Endothelial cell (in vitro differentiated cells): Measurements from ENCODE around the gene CAMK1D. TPM values are rescaled to one million over a fixed set of nuclear protein-coding genes. Genes with fewer than 3 reads are reported as not detected.
A peak's percentile ranks its signal among the peaks of the same experiment; 100 is the strongest.

Experiments used
- DNase-seq: peaks from one replicate; pipeline ENCODE4 v3.0.0; 2021; ENCODE audit warnings: low spot score
- H3K27ac Mint-ChIP-seq: one replicate; pipeline ENCODE4 v1.8.0; 2021; ENCODE audit warnings: mixed read lengths, inconsistent platforms; ENCODE audit not compliant: unreplicated experiment
- H3K27me3 Mint-ChIP-seq: one replicate; pipeline ENCODE4 v1.8.0; 2021; ENCODE audit warnings: mild to moderate bottlenecking, moderate library complexity, mixed read lengths, inconsistent platforms; ENCODE audit not compliant: unreplicated experiment
- H3K36me3 Mint-ChIP-seq: one replicate; pipeline ENCODE4 v1.8.0; 2021; ENCODE audit warnings: mild to moderate bottlenecking, low read depth, mixed read lengths, inconsistent platforms; ENCODE audit not compliant: unreplicated experiment
- H3K4me1 Mint-ChIP-seq: one replicate; pipeline ENCODE4 v1.8.0; 2021; ENCODE audit warnings: mild to moderate bottlenecking, mixed read lengths, inconsistent platforms; ENCODE audit not compliant: unreplicated experiment
- H3K4me3 Mint-ChIP-seq: one replicate; pipeline ENCODE4 v1.8.0; 2021; ENCODE audit warnings: mild to moderate bottlenecking, mixed read lengths, inconsistent platforms; ENCODE audit not compliant: unreplicated experiment
- H3K9me3 Mint-ChIP-seq: one replicate; pipeline ENCODE4 v1.8.0; 2021; ENCODE audit warnings: mixed read lengths, inconsistent platforms; ENCODE audit not compliant: unreplicated experiment
- total RNA-seq: library from RNA; stranded (reverse); fragmentation: NEBNext Ultra II Directional; extraction: Animal tissue kit (Norgen Biotek cat#: 25700); gene quantifications from one replicate; pipeline ENCODE4 v1.2.1, GENCODE V29; 2021; ENCODE audit not compliant: unreplicated experiment
- TF ChIP-seq, protein P1 (sequence below): fragments of 200-600 bp; sonication (generic); IDR thresholded peaks from one replicate; pipeline ENCODE4 v1.5.0; 2021; ENCODE audit warnings: antibody characterized with exemption; ENCODE audit not compliant: unreplicated experiment

The CAMK1D gene
- total RNA-seq, 1 donor from 2014 or later: 4.1 TPM

GRCh38 chr10:12703813-12704212, 354.5 kb downstream of the CAMK1D start:
- DNase-seq: no peak
- Mint-ChIP-seq H3K36me3 (no peaks in the 10 kb centered on the region), H3K27ac (no peak overlapping the region), H3K9me3 (peaks cover 4% of the 10 kb centered on the region), H3K27me3 (peaks cover 6% of the 10 kb centered on the region), H3K4me1 (peaks cover 23% of the 10 kb centered on the region), H3K4me3 (no peak overlapping the region)
- TF ChIP-seq, protein P1, sequence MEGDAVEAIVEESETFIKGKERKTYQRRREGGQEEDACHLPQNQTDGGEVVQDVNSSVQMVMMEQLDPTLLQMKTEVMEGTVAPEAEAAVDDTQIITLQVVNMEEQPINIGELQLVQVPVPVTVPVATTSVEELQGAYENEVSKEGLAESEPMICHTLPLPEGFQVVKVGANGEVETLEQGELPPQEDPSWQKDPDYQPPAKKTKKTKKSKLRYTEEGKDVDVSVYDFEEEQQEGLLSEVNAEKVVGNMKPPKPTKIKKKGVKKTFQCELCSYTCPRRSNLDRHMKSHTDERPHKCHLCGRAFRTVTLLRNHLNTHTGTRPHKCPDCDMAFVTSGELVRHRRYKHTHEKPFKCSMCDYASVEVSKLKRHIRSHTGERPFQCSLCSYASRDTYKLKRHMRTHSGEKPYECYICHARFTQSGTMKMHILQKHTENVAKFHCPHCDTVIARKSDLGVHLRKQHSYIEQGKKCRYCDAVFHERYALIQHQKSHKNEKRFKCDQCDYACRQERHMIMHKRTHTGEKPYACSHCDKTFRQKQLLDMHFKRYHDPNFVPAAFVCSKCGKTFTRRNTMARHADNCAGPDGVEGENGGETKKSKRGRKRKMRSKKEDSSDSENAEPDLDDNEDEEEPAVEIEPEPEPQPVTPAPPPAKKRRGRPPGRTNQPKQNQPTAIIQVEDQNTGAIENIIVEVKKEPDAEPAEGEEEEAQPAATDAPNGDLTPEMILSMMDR: no peak

DNA sequence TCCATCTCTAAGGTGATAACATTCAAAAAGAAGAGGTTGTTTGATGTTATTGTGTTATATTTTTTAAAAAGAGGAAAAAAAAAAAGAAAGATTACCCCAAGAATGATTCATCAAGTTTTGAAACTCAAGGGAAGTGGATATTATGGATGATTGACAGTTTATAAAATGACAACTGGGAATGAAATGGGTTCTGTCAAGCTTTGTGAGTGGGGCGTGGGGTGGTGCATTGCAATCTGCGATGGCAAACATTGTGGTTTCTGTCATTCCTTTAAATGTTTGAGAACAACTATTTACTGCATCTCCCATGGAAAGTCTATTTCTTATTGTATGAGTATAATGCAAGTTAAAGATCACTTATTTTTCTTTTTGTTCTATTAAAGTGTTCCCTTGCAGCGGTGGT, 355.1 kb downstream of the CAMK1D start:
- Mint-ChIP-seq H3K9me3 (peaks cover 4% of the 10 kb centered on the region), H3K36me3 (no peaks in the 10 kb centered on the region), H3K4me3 (no peak overlapping the region), H3K27ac (no peak overlapping the region), H3K27me3 (peaks cover 6% of the 10 kb centered on the region), H3K4me1 (peaks cover 16% of the 10 kb centered on the region)
- TF ChIP-seq, protein P1: no peak
- no peak for DNase-seq

DNA sequence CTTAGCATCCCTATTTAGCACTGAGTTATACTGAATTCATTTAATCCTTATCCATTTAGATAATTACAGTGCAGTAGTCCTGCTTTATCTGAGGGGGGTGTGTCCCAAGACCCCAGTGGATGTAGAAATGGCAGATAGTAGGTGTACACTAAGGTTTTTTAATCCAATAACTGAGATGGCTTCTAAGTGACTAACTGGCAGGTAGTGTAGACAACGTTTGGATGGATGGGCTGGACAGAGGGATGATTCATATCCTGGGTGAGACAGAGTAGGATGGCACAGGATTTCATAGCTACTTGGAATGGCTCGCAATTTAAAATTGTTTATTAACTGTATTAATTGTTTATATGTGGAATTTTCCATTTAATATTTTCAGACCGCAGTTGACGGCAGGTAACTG, 356.6 kb downstream of the CAMK1D start:
- Mint-ChIP-seq H3K9me3 (no peaks in the 10 kb centered on the region), H3K4me3 (no peak overlapping the region), H3K4me1 (peaks cover 15% of the 10 kb centered on the region), H3K27ac (no peak overlapping the region), H3K36me3 (no peaks in the 10 kb centered on the region), H3K27me3 (peaks cover 6% of the 10 kb centered on the region)
- DNase-seq: no peak
- TF ChIP-seq, protein P1: no peak

GRCh38 chr10:12707461-12708185, 358.3 kb downstream of the CAMK1D start:
- peaks cover 4% of the 10 kb centered on the region for H3K27me3 Mint-ChIP-seq
- TF ChIP-seq, protein P1: peak; percentile 52
- H3K4me1 Mint-ChIP-seq: peaks cover 16% of the 10 kb centered on the region
- H3K9me3 Mint-ChIP-seq: no peaks in the 10 kb centered on the region
- peak; percentile 40 for DNase-seq
- no peaks in the 10 kb centered on the region for H3K36me3 Mint-ChIP-seq
- no peak overlapping the region for H3K4me3 Mint-ChIP-seq
- no peak overlapping the region for H3K27ac Mint-ChIP-seq

GRCh38 chr10:12709000-12709401, 359.7 kb downstream of the CAMK1D start:
- TF ChIP-seq, protein P1: no peak
- no peak for DNase-seq
- H3K9me3 Mint-ChIP-seq: no peaks in the 10 kb centered on the region
- no peak overlapping the region for H3K27ac Mint-ChIP-seq
- H3K27me3 Mint-ChIP-seq: peaks cover 4% of the 10 kb centered on the region
- H3K36me3 Mint-ChIP-seq: no peaks in the 10 kb centered on the region
- peaks cover 16% of the 10 kb centered on the region for H3K4me1 Mint-ChIP-seq
- no peak overlapping the region for H3K4me3 Mint-ChIP-seq
